IMR-90 (cell line): ENCODE results near the gene NR1I3. TPM values are rescaled to one million over a fixed set of nuclear protein-coding genes. Genes with fewer than 3 reads are reported as not detected.

Source experiments
- ATAC-seq: fragments of 200-7000 bp; cut with Tn5 transposase; 2 replicates; pipeline ENCODE4 v1.9.1; 2020; ENCODE audit warnings: low read depth, mild to moderate bottlenecking, moderate library complexity
- BruUV-seq: library from RNA; stranded (reverse); fragments of 400-500 nt; replicated peaks from 2 replicates; lab custom pipeline; 2021; lab: Mats Ljungman, UMichigan
- CTCF ChIA-PET: fragments of 300-600 bp; formaldehyde crosslinking; extraction: SDS; loops from one replicate; lab custom pipeline; 2021; ENCODE audit warnings: antibody characterized with exemption; lab: Yijun Ruan, JAX
- POLR2A ChIA-PET: fragments of 300-600 bp; sonication (Branson Sonifier 250); formaldehyde crosslinking; loops from one replicate; lab custom pipeline; 2022; ENCODE audit warnings: antibody characterized with exemption; ENCODE audit not compliant: unreplicated experiment; lab: Charles Lee
- DNase-seq: peaks from one replicate; pipeline ENCODE4 v3.0.0; 2013
- H2AFZ ChIP-seq: replicated peaks from 2 replicates; pipeline ENCODE3; 2013; ENCODE audit warnings: low read length, mild to moderate bottlenecking; ENCODE audit not compliant: poor library complexity
- H2AK5ac ChIP-seq: 2 replicates; pipeline ENCODE4 v1.6.1; 2013; ENCODE audit warnings: low read depth, low read length, inconsistent platforms
- H2AK9ac ChIP-seq: replicated peaks from 2 replicates; pipeline ENCODE3; 2013; ENCODE audit warnings: mild to moderate bottlenecking, low read depth, low read length, moderate library complexity; ENCODE audit not compliant: poor library complexity
- H2BK120ac ChIP-seq: 2 replicates; pipeline ENCODE4 v1.6.1; 2013; ENCODE audit warnings: low read depth, low read length, inconsistent platforms
- H2BK15ac ChIP-seq: 3 replicates; pipeline ENCODE4 v1.6.1; 2013; ENCODE audit warnings: low read depth, low read length, inconsistent platforms
- H2BK20ac ChIP-seq: 2 replicates; pipeline ENCODE4 v1.6.1; 2013; ENCODE audit warnings: low read depth, mild to moderate bottlenecking, inconsistent platforms, low read length, moderate library complexity
- H2BK5ac ChIP-seq: 2 replicates; pipeline ENCODE4 v1.6.1; 2013; ENCODE audit warnings: mild to moderate bottlenecking, low read depth, low read length, inconsistent platforms; ENCODE audit not compliant: poor library complexity, severe bottlenecking
- H3K14ac ChIP-seq: replicated peaks from 2 replicates; pipeline ENCODE4 v1.6.1; 2013; ENCODE audit warnings: low read depth, low read length, inconsistent platforms
- H3K18ac ChIP-seq: 2 replicates; pipeline ENCODE4 v1.6.1; 2013; ENCODE audit warnings: low read depth, low read length, control low read depth
- H3K23ac ChIP-seq: 2 replicates; pipeline ENCODE4 v1.6.1; 2013; ENCODE audit warnings: low read depth, low read length, inconsistent platforms
- H3K27ac ChIP-seq: 2 replicates; pipeline ENCODE4 v1.5.1; 2013; ENCODE audit warnings: mild to moderate bottlenecking, control low read depth, low read length; ENCODE audit not compliant: insufficient read depth
- H3K27me3 ChIP-seq: 2 replicates; pipeline ENCODE4 v1.6.1; 2013; ENCODE audit warnings: low read length; ENCODE audit not compliant: control insufficient read depth, insufficient read depth
- H3K36me3 ChIP-seq: 2 replicates; pipeline ENCODE4 v1.6.1; 2013; ENCODE audit warnings: low read length, mixed read lengths; ENCODE audit not compliant: control insufficient read depth, insufficient read depth
- H3K4ac ChIP-seq: 2 replicates; pipeline ENCODE4 v1.6.1; 2013; ENCODE audit warnings: low read depth, low read length, inconsistent platforms
- H3K4me1 ChIP-seq: 2 replicates; pipeline ENCODE4 v1.6.1; 2013; ENCODE audit warnings: low read length, mixed read lengths; ENCODE audit not compliant: control insufficient read depth, insufficient read depth
- H3K4me2 ChIP-seq: 2 replicates; pipeline ENCODE4 v1.6.1; 2013; ENCODE audit warnings: low read depth, mild to moderate bottlenecking, control low read depth, low read length, moderate library complexity
- H3K4me3 ChIP-seq: 2 replicates; pipeline ENCODE4 v1.5.1; 2013; ENCODE audit warnings: low read depth, mild to moderate bottlenecking, control low read depth, low read length, moderate library complexity; ENCODE audit not compliant: insufficient read depth
- H3K56ac ChIP-seq: 2 replicates; pipeline ENCODE4 v1.6.1; 2013; ENCODE audit warnings: low read length, inconsistent platforms; ENCODE audit not compliant: insufficient read depth; ENCODE audit errors: extremely low read depth
- H3K79me1 ChIP-seq, 2 experiments: 2 replicates each; pipeline ENCODE4 v1.6.1; 2013; ENCODE audit warnings: low read length in 2 of 2, inconsistent platforms in 1 of 2, low read depth in 1 of 2
- H3K9ac ChIP-seq: 2 replicates; pipeline ENCODE4 v1.6.1; 2013; ENCODE audit warnings: low read depth, low read length, control low read depth
- H3K9me1 ChIP-seq: 2 replicates; pipeline ENCODE4 v1.6.1; 2013; ENCODE audit warnings: low read length, inconsistent platforms; ENCODE audit not compliant: insufficient read depth
- H3K9me3 ChIP-seq: 2 replicates; pipeline ENCODE4 v1.6.1; 2013; ENCODE audit warnings: low read length; ENCODE audit not compliant: control insufficient read depth, insufficient read depth
- H4K20me1 ChIP-seq: 2 replicates; pipeline ENCODE4 v1.6.1; 2013; ENCODE audit warnings: low read length, inconsistent platforms; ENCODE audit not compliant: insufficient read depth
- H4K5ac ChIP-seq: 2 replicates; pipeline ENCODE4 v1.6.1; 2013; ENCODE audit warnings: mild to moderate bottlenecking, low read depth, low read length, control low read depth
- H4K8ac ChIP-seq, 2 experiments: 2 replicates each; pipeline ENCODE4 v1.6.1; 2013; ENCODE audit warnings: low read depth in 2 of 2, low read length in 2 of 2, control low read depth in 1 of 2, inconsistent platforms in 1 of 2
- H4K91ac ChIP-seq: 2 replicates; pipeline ENCODE4 v1.6.1; 2013; ENCODE audit warnings: low read depth, low read length, inconsistent platforms; ENCODE audit not compliant: insufficient read depth
- BHLHE40 ChIP-seq: fragments of 150-350 bp; IDR thresholded peaks from 2 replicates; pipeline ENCODE4 v1.6.1; 2016; ENCODE audit warnings: mild to moderate bottlenecking, low read depth, low read length
- CHD1 ChIP-seq: IDR thresholded peaks from 2 replicates; pipeline ENCODE4 v1.6.1; 2012; ENCODE audit warnings: low read depth, low read length, improper control_type of control experiment
- ELK1 ChIP-seq: fragments of 150-350 bp; IDR thresholded peaks from 2 replicates; pipeline ENCODE4 v1.6.1; 2016; ENCODE audit warnings: low read depth, mild to moderate bottlenecking, low read length, moderate library complexity, borderline replicate concordance
- FOS ChIP-seq: fragments of 150-350 bp; IDR thresholded peaks from 2 replicates; pipeline ENCODE4 v1.6.1; 2016; ENCODE audit warnings: low read depth, low read length
- MAZ ChIP-seq: IDR thresholded peaks from 2 replicates; pipeline ENCODE4 v1.6.1; 2012; ENCODE audit warnings: low read depth, mild to moderate bottlenecking, low read length, improper control_type of control experiment, moderate library complexity, borderline replicate concordance
- MXI1 ChIP-seq: IDR thresholded peaks from 2 replicates; pipeline ENCODE4 v1.6.1; 2012; ENCODE audit warnings: low read depth, mild to moderate bottlenecking, low read length, moderate library complexity, borderline replicate concordance
- NFE2L2 ChIP-seq: fragments of 150-350 bp; IDR thresholded peaks from 2 replicates; pipeline ENCODE4 v1.6.1; 2016; ENCODE audit warnings: low read depth, mild to moderate bottlenecking, low read length
- POLR2A ChIP-seq: IDR thresholded peaks from 2 replicates; pipeline ENCODE4 v1.6.1; 2012; ENCODE audit warnings: mild to moderate bottlenecking, low read depth, low read length
- RAD21 ChIP-seq: IDR thresholded peaks from 2 replicates; pipeline ENCODE4 v1.6.1; 2012; ENCODE audit warnings: low read length, improper control_type of control experiment
- RFX5 ChIP-seq: IDR thresholded peaks from 2 replicates; pipeline ENCODE4 v1.8.0; 2012; ENCODE audit warnings: low read depth, mild to moderate bottlenecking, low read length, moderate library complexity
- SMC3 ChIP-seq: fragments of 150-350 bp; IDR thresholded peaks from 2 replicates; pipeline ENCODE4 v1.6.1; 2016; ENCODE audit warnings: low read depth, mild to moderate bottlenecking, antibody characterized with exemption, low read length, moderate library complexity
- USF2 ChIP-seq: fragments of 150-350 bp; IDR thresholded peaks from 2 replicates; pipeline ENCODE4 v1.6.1; 2017; ENCODE audit warnings: mild to moderate bottlenecking, antibody characterized with exemption, low read length, low read depth
- whole genome bisulfite sequencing, 2 experiments: methylation state at CpG; one replicate each; pipeline versions ENCODE4 v1.1.5 to v1.1.7; 2013; ENCODE audit warnings: missing lambda C conversion rate in 2 of 2; ENCODE audit not compliant: insufficient read length in 1 of 2; ENCODE audit errors: extremely low coverage in 2 of 2; 5-methylcytosine and 5-hydroxymethylcytosine counted together
- dilution Hi-C: fragments of 300-500 bp; cut with HindIII; formaldehyde crosslinking; loops from one replicate; pipeline ENCODE4 v1.14.3; 2018; ENCODE audit warnings: low sequenced_read_pairs; ENCODE audit not compliant: unreplicated experiment
- in situ Hi-C: fragments of 300-500 bp; cut with MboI; formaldehyde crosslinking; loops from 3 replicates; pipeline ENCODE4 v1.14.3; 2019; ENCODE audit warnings: low sequenced_read_pairs, inconsistent platforms, mixed read lengths
- intact Hi-C: fragments of 100-400 bp; cut with micrococcal nuclease; formaldehyde crosslinking; loops from 2 replicates; pipeline ENCODE4 v1.10.0; 2022
- polyA plus RNA-seq, 3 experiments: library from polyadenylated mRNA; depleted of rRNA; stranded (reverse); fragments of >200 nt; gene quantifications; 2 replicates each; pipeline ENCODE4 v1.2.3, GENCODE V29; 2012; ENCODE audit warnings: low replicate concordance in 1 of 3
- total RNA-seq: library from RNA; depleted of rRNA; stranded (reverse); fragments of >200 nt; gene quantifications from 2 replicates; pipeline ENCODE4 v1.2.3, GENCODE V29; 2012

NR1I3 gene
- total and polyA plus RNA-seq, 2 of the 4 experiments (the other 2 are of a cell fraction) = not detected

GRCh38 chr1:161287482-161288054 is 49.6 kb upstream of the NR1I3 start:
- Histone ChIP-seq H3K79me1 (no peaks in the 10 kb centered on the region), H4K91ac (no peak overlapping the region), H3K23ac (no peak overlapping the region), H2AK5ac (no peak overlapping the region), H2AFZ (no peak overlapping the region), H2BK15ac (no peak overlapping the region), H2BK5ac (no peak overlapping the region), H3K27ac (no peak overlapping the region), H3K9ac (no peak overlapping the region), H3K4me1 (no peaks in the 10 kb centered on the region), H2BK20ac (no peak overlapping the region), H3K4me2 (no peak overlapping the region), H2BK120ac (no peak overlapping the region), H3K4me3 (no peak overlapping the region), H4K5ac (no peak overlapping the region), H3K56ac (no peak overlapping the region), H3K9me1 (no peaks in the 10 kb centered on the region), H3K4ac (no peak overlapping the region), H3K36me3 (no peaks in the 10 kb centered on the region), H3K18ac (no peak overlapping the region), H2AK9ac (no peak overlapping the region), H4K8ac (no peak overlapping the region), H3K14ac (no peak overlapping the region), H4K20me1 (no peaks in the 10 kb centered on the region), H3K9me3 (no peaks in the 10 kb centered on the region), H3K27me3 (peaks cover 19% of the 10 kb centered on the region)
- ChIA-PET POLR2A (no interaction called here), CTCF (interaction anchor here (0.6 kb wide), 1 partner anchor 280 kb away, joined by 7 read pairs; no protein-coding TSS in a partner anchor)
- no peak for TF ChIP-seq RFX5
- TF ChIP-seq NFE2L2 = no peak
- TF ChIP-seq BHLHE40 = no peak
- TF ChIP-seq RAD21 = no peak
- TF ChIP-seq ELK1 = no peak
- no peak for TF ChIP-seq SMC3
- no peak for TF ChIP-seq POLR2A
- TF ChIP-seq USF2 = no peak
- TF ChIP-seq MXI1 = no peak
- no peak for TF ChIP-seq MAZ
- no peak for TF ChIP-seq CHD1
- no peak for TF ChIP-seq FOS
- WGBS, 2 experiments = no CpG with 5 or more reads among the region's 3 CpGs
- intact Hi-C loops (no loop called here), in situ Hi-C loops (no loop called here), dilution Hi-C loops (no loop called here)
- no TSS peak for BruUV-seq
- no peak for ATAC-seq
- no peak for DNase-seq
